DMS153 treated with DMSO at 0.1 percent for 48 hours (cell line): ENCODE data around the gene GPR156.
A peak's percentile ranks its signal among the peaks of the same experiment; 100 is the strongest.

Source experiments
- DNase-seq: peaks from one replicate; lab custom pipeline; 2025; ENCODE audit not compliant: unreplicated experiment; lab: John Stamatoyannopoulos, UW

Gene GPR156

GRCh38 chr3:120198305-120198878 is 86.6 kb downstream of the GPR156 start:
- DNase-seq: no peak

- DNase-seq: no peak
Observed at GRCh38 chr3:120196812-120197211, 88.2 kb downstream of the GPR156 start.

- no peak for DNase-seq
Observed at GRCh38 chr3:120196333-120196732, 88.7 kb downstream of the GPR156 start.

- no peak for DNase-seq
Observed at GRCh38 chr3:120193554-120193953, 91.5 kb downstream of the GPR156 start.

- no peak for DNase-seq
Observed at GRCh38 chr3:120192579-120192978, 92.4 kb downstream of the GPR156 start.

- DNase-seq: no peak
Observed at GRCh38 chr3:120192159-120192558, 92.9 kb downstream of the GPR156 start.

- DNase-seq: no peak
Observed at GRCh38 chr3:120182613-120183511, 102.2 kb downstream of the GPR156 start.

GRCh38 chr3:120181632-120182031 is 103.4 kb downstream of the GPR156 start:
- no peak for DNase-seq

- no peak for DNase-seq
Observed at GRCh38 chr3:120180731-120181412, 104.2 kb downstream of the GPR156 start.

- no peak for DNase-seq
Observed at GRCh38 chr3:120177707-120178306, 107.2 kb downstream of the GPR156 start.

GRCh38 chr3:120177151-120177550 is 107.9 kb downstream of the GPR156 start:
- peak; percentile 28 for DNase-seq

- DNase-seq: no peak
Observed at GRCh38 chr3:120174811-120175539, 110.0 kb downstream of the GPR156 start.

- DNase-seq: no peak
Observed at GRCh38 chr3:120173056-120173675, 111.9 kb downstream of the GPR156 start.

- no peak for DNase-seq
Observed at GRCh38 chr3:120172070-120172469, 113.0 kb downstream of the GPR156 start.

- DNase-seq: no peak
Observed at GRCh38 chr3:120171134-120171873, 113.7 kb downstream of the GPR156 start.

- no peak for DNase-seq
Observed at GRCh38 chr3:120170223-120170622, 114.8 kb downstream of the GPR156 start.

- DNase-seq: no peak
Observed at GRCh38 chr3:120169407-120169806, 115.6 kb downstream of the GPR156 start.

GRCh38 chr3:120168611-120169010 is 116.4 kb downstream of the GPR156 start:
- no peak for DNase-seq

- DNase-seq: no peak
Observed at GRCh38 chr3:120168038-120168437, 117.0 kb downstream of the GPR156 start.

GRCh38 chr3:120167488-120167887 is 117.5 kb downstream of the GPR156 start:
- no peak for DNase-seq
